Midbrain (tissue), 1 donor: Measurements from ENCODE around the gene FOXN3.
A peak's percentile ranks its signal among the peaks of the same experiment; 100 is the strongest.

Experiments used
- DNase-seq: peaks from one replicate; lab custom pipeline; 2025; lab: John Stamatoyannopoulos, UW

The FOXN3 gene

GRCh38 chr14:89277203-89277602 is 139.8 kb downstream of the FOXN3 start:
- no peak for DNase-seq

- DNase-seq: no peak
Measured at GRCh38 chr14:89276424-89276975, 140.5 kb downstream of the FOXN3 start.

GRCh38 chr14:89270439-89271227 is 146.4 kb downstream of the FOXN3 start:
- no peak for DNase-seq

GRCh38 chr14:89269404-89269803 is 147.6 kb downstream of the FOXN3 start:
- no peak for DNase-seq

GRCh38 chr14:89268514-89268913 is 148.5 kb downstream of the FOXN3 start:
- DNase-seq: no peak

GRCh38 chr14:89267656-89268055 is 149.4 kb downstream of the FOXN3 start:
- no peak for DNase-seq

GRCh38 chr14:89267163-89267562 is 149.9 kb downstream of the FOXN3 start:
- no peak for DNase-seq

- DNase-seq: no peak
Measured at GRCh38 chr14:89266754-89267153, 150.3 kb downstream of the FOXN3 start.

GRCh38 chr14:89265234-89265633 is 151.8 kb downstream of the FOXN3 start:
- no peak for DNase-seq

- DNase-seq: no peak
Measured at GRCh38 chr14:89264196-89264800, 152.7 kb downstream of the FOXN3 start.

- DNase-seq: no peak
Measured at GRCh38 chr14:89262041-89262440, 155.0 kb downstream of the FOXN3 start.

GRCh38 chr14:89260898-89261297 is 156.1 kb downstream of the FOXN3 start:
- no peak for DNase-seq

- DNase-seq: no peak
Measured at GRCh38 chr14:89259951-89260609, 157.0 kb downstream of the FOXN3 start.

- no peak for DNase-seq
Measured at GRCh38 chr14:89258728-89259273, 158.2 kb downstream of the FOXN3 start.

GRCh38 chr14:89256951-89257350 is 160.1 kb downstream of the FOXN3 start:
- DNase-seq: no peak

GRCh38 chr14:89256283-89256682 is 160.8 kb downstream of the FOXN3 start:
- no peak for DNase-seq

GRCh38 chr14:89255852-89256251 is 161.2 kb downstream of the FOXN3 start:
- no peak for DNase-seq

GRCh38 chr14:89255012-89255411 is 162.0 kb downstream of the FOXN3 start:
- no peak for DNase-seq

- DNase-seq: no peak
Measured at GRCh38 chr14:89254166-89254909, 162.7 kb downstream of the FOXN3 start.

- peak; percentile 19 for DNase-seq
Measured at GRCh38 chr14:89252887-89253532, 164.0 kb downstream of the FOXN3 start.

- no peak for DNase-seq
Measured at GRCh38 chr14:89251061-89251460, 166.0 kb downstream of the FOXN3 start.
